GM12878 (cell line): ENCODE results near the gene OSGIN1. TPM values are rescaled to one million over a fixed set of nuclear protein-coding genes. Genes with fewer than 3 reads are reported as not detected.

Experiments used
- BCL11A ChIP-seq: IDR thresholded peaks from 2 replicates; pipeline ENCODE4 v1.6.1; 2011; ENCODE audit warnings: low read depth, low read length
- MTA2 ChIP-seq: fragments of 450-650 bp; IDR thresholded peaks from 2 replicates; pipeline ENCODE4 v1.6.1; 2016; ENCODE audit warnings: low read depth, mild to moderate bottlenecking, moderate library complexity
- NFYB ChIP-seq: IDR thresholded peaks from 2 replicates; pipeline ENCODE4 v1.6.1; 2011; ENCODE audit warnings: low read depth, mild to moderate bottlenecking, low read length, improper control_type of control experiment, moderate library complexity; ENCODE audit not compliant: insufficient read depth
- PML ChIP-seq: IDR thresholded peaks from 2 replicates; pipeline ENCODE4 v1.6.1; 2012; ENCODE audit warnings: low read length, inconsistent platforms
- RELA ChIP-seq: fragments of 450-650 bp; IDR thresholded peaks from 2 replicates; pipeline ENCODE4 v1.8.0; 2014; ENCODE audit warnings: borderline replicate concordance; ENCODE audit not compliant: partially characterized antibody
- REST ChIP-seq: IDR thresholded peaks from 2 replicates; pipeline ENCODE4 v1.6.1; 2012; ENCODE audit warnings: mild to moderate bottlenecking, low read depth, low read length
- SKIL ChIP-seq: fragments of 450-650 bp; IDR thresholded peaks from 2 replicates; pipeline ENCODE4 v1.6.1; 2017; ENCODE audit warnings: mild to moderate bottlenecking, low read depth, inconsistent platforms; ENCODE audit not compliant: poor library complexity, severe bottlenecking
- YY1 ChIP-seq: IDR thresholded peaks from 2 replicates; pipeline ENCODE4 v1.6.1; 2011; ENCODE audit warnings: low read depth, mild to moderate bottlenecking, low read length
- ZNF592 ChIP-seq: fragments of 450-650 bp; IDR thresholded peaks from 2 replicates; pipeline ENCODE4 v1.6.1; 2017; ENCODE audit warnings: mild to moderate bottlenecking, moderate library complexity
- polyA plus RNA-seq, 11 experiments: library from polyadenylated mRNA; depleted of rRNA in 4 of 11; unstranded in 6 of 11; stranded (reverse) in 5 of 11; fragments of >200 nt; fragmentation: Nextera tagmentation in 4 of 11; fragmentation: Illumina TruSeq in 1 of 11; extraction: Ambion mirVana in 4 of 11; extraction: Trizol in 1 of 11; gene quantifications; 1 replicate in 1 of 11; 2 replicates in 10 of 11; pipeline versions ENCODE4 v1.2.1 to v1.2.3, GENCODE V29; 2011 to 2016; ENCODE audit warnings: inconsistent platforms in 2 of 11, missing spikeins in 2 of 11, low read depth in 1 of 11
- total RNA-seq, 4 experiments: library from RNA; depleted of rRNA in 3 of 4; stranded (reverse); fragments of >200 nt in 3 of 4; fragmentation: Illumina TruSeq in 1 of 4; extraction: Trizol in 1 of 4; gene quantifications; 2 replicates each; pipeline versions ENCODE4 v1.2.1 to v1.2.3, GENCODE V29; 2013 to 2021

Gene OSGIN1
- total and polyA plus RNA-seq, 10 of the 15 experiments (the other 5 are each of a cell fraction or from before 2014, with no cell fraction given): 0.06 to 0.18 (median 0.13) TPM; not detected in 5

GRCh38 chr16:83969771-83970429 is 16.9 kb downstream of the OSGIN1 start (continued):
- TF ChIP-seq ZNF592 (no peak), BCL11A (no peak), PML (no peak), RELA (no peak), NFYB (no peak), MTA2 (no peak), SKIL (no peak), REST (no peak), YY1 (no peak)
